Measurements from ENCODE around the gene MYLK. TPM values are rescaled to one million over a fixed set of nuclear protein-coding genes. Genes with fewer than 3 reads are reported as not detected.
"Not testable (repeated sequence)": the region's sequence is repeated elsewhere in the genome, so short reads cannot be mapped to it uniquely, and the experiment has no call there.

MYLK gene
- total and polyA plus RNA-seq, 3 experiments from 2014 or later, result 0.09 to 0.10 TPM; not detected in 1

- H3K4me1 ChIP-seq (ENCODE audit: insufficient read depth, low read length), result no peaks in the 10 kb centered on the region
- no peaks in the 10 kb centered on the region for H3K4me1 Mint-ChIP-seq
- H3K27me3 ChIP-seq (ENCODE audit: insufficient read depth, low read length, poor library complexity, severe bottlenecking), result no peaks in the 10 kb centered on the region
- H3K9me3 Mint-ChIP-seq, result no peaks in the 10 kb centered on the region
- no peak overlapping the region for H3K4me3 Mint-ChIP-seq
- ChIA-PET CTCF (no interaction called here), POLR2A (no interaction called here)
- peaks cover 0 to 9% (median 7%) of the 10 kb centered on the region in 3 donors for H3K36me3 Mint-ChIP-seq
- no peak overlapping the region for H3K27ac Mint-ChIP-seq
- H3K4me3 ChIP-seq (ENCODE audit: low read length), result no peak overlapping the region
- H3K27me3 Mint-ChIP-seq, result peaks cover 0 to 2% of the 10 kb centered on the region in 2 donors
- no peaks in the 10 kb centered on the region for H3K36me3 ChIP-seq (ENCODE audit: insufficient read depth, low read length)
- H3K9me3 ChIP-seq (ENCODE audit: low read length), result no peaks in the 10 kb centered on the region
- no peak overlapping the region for H3K27ac ChIP-seq (ENCODE audit: low read depth, low read length)
- DNase-seq, result no peak
Measured at GRCh38 chr3:123909785-123910184, 25.7 kb upstream of the MYLK start.

GRCh38 chr3:123907720-123908119 lies 23.6 kb upstream of the MYLK start:
- Mint-ChIP-seq H3K9me3 (peaks cover 0 to 2% (median 0%) of the 10 kb centered on the region in 5 donors), H3K4me1 (no peaks in the 10 kb centered on the region), H3K36me3 (peaks cover 0 to 4% (median 0%) of the 10 kb centered on the region in 3 donors), H3K27me3 (peaks cover 0 to 2% of the 10 kb centered on the region in 2 donors), H3K27ac (no peak overlapping the region), H3K4me3 (no peak overlapping the region)
- no peaks in the 10 kb centered on the region for H3K4me1 ChIP-seq (ENCODE audit: insufficient read depth, low read length)
- no peaks in the 10 kb centered on the region for H3K27me3 ChIP-seq (ENCODE audit: insufficient read depth, low read length, poor library complexity, severe bottlenecking)
- H3K36me3 ChIP-seq (ENCODE audit: insufficient read depth, low read length), result no peaks in the 10 kb centered on the region
- H3K9me3 ChIP-seq (ENCODE audit: low read length), result no peaks in the 10 kb centered on the region
- no peak for DNase-seq
- ChIA-PET POLR2A (no interaction called here), CTCF (no interaction called here)
- no peak overlapping the region for H3K4me3 ChIP-seq (ENCODE audit: low read length)
- H3K27ac ChIP-seq (ENCODE audit: low read depth, low read length), result no peak overlapping the region

GRCh38 chr3:123899300-123899865 lies 15.3 kb upstream of the MYLK start:
- Histone ChIP-seq H3K36me3 (ENCODE audit: insufficient read depth, low read length) (no peaks in the 10 kb centered on the region), H3K9me3 (ENCODE audit: low read length) (no peaks in the 10 kb centered on the region), H3K27ac (ENCODE audit: low read depth, low read length) (no peak overlapping the region), H3K4me3 (ENCODE audit: low read length) (no peak overlapping the region), H3K27me3 (ENCODE audit: insufficient read depth, low read length, poor library complexity, severe bottlenecking) (no peaks in the 10 kb centered on the region), H3K4me1 (ENCODE audit: insufficient read depth, low read length) (no peaks in the 10 kb centered on the region)
- CTCF ChIA-PET, result no interaction called here
- no peak overlapping the region for H3K27ac Mint-ChIP-seq
- POLR2A ChIA-PET, result no interaction called here
- H3K9me3 Mint-ChIP-seq, result peaks cover 0 to 2% (median 0%) of the 10 kb centered on the region in 5 donors
- no peaks in the 10 kb centered on the region for H3K4me1 Mint-ChIP-seq
- H3K4me3 Mint-ChIP-seq, result no peak overlapping the region
- H3K36me3 Mint-ChIP-seq, result no peaks in the 10 kb centered on the region
- DNase-seq, result no peak
- peaks cover 5 to 25% of the 10 kb centered on the region in 2 donors for H3K27me3 Mint-ChIP-seq

- H3K4me3 Mint-ChIP-seq, result no peak overlapping the region
- H3K27ac ChIP-seq (ENCODE audit: low read depth, low read length), result no peak overlapping the region
- no peaks in the 10 kb centered on the region for H3K27me3 ChIP-seq (ENCODE audit: insufficient read depth, low read length, poor library complexity, severe bottlenecking)
- H3K9me3 ChIP-seq (ENCODE audit: low read length), result no peaks in the 10 kb centered on the region
- ChIA-PET CTCF (no interaction called here), POLR2A (no interaction called here)
- peaks cover 0 to 11% (median 2%) of the 10 kb centered on the region in 3 donors for H3K36me3 Mint-ChIP-seq
- H3K4me3 ChIP-seq (ENCODE audit: low read length), result no peak overlapping the region
- H3K4me1 Mint-ChIP-seq, result no peaks in the 10 kb centered on the region
- no peaks in the 10 kb centered on the region for H3K4me1 ChIP-seq (ENCODE audit: insufficient read depth, low read length)
- no peak for DNase-seq
- peaks cover 20 to 33% of the 10 kb centered on the region in 2 donors for H3K27me3 Mint-ChIP-seq
- H3K36me3 ChIP-seq (ENCODE audit: insufficient read depth, low read length), result no peaks in the 10 kb centered on the region
- H3K27ac Mint-ChIP-seq, result no peak overlapping the region
- H3K9me3 Mint-ChIP-seq, result peaks cover 8 to 26% (median 10%) of the 10 kb centered on the region in 5 donors
Measured at GRCh38 chr3:123893012-123893411, 8.9 kb upstream of the MYLK start.

GRCh38 chr3:123892195-123892594 lies 8.1 kb upstream of the MYLK start:
- no peaks in the 10 kb centered on the region for H3K4me1 ChIP-seq (ENCODE audit: insufficient read depth, low read length)
- H3K27me3 ChIP-seq (ENCODE audit: insufficient read depth, low read length, poor library complexity, severe bottlenecking), result no peaks in the 10 kb centered on the region
- H3K4me1 Mint-ChIP-seq, result no peaks in the 10 kb centered on the region
- CTCF ChIA-PET, result no interaction called here
- H3K27ac Mint-ChIP-seq, result no peak overlapping the region
- POLR2A ChIA-PET, result no interaction called here
- DNase-seq, result no peak
- no peaks in the 10 kb centered on the region for H3K36me3 ChIP-seq (ENCODE audit: insufficient read depth, low read length)
- H3K9me3 ChIP-seq (ENCODE audit: low read length), result no peaks in the 10 kb centered on the region
- peaks cover 0 to 11% (median 2%) of the 10 kb centered on the region in 3 donors for H3K36me3 Mint-ChIP-seq
- no peak overlapping the region for H3K4me3 ChIP-seq (ENCODE audit: low read length)
- peaks cover 20 to 39% of the 10 kb centered on the region in 2 donors for H3K27me3 Mint-ChIP-seq
- H3K27ac ChIP-seq (ENCODE audit: low read depth, low read length), result no peak overlapping the region
- peaks cover 8 to 26% (median 12%) of the 10 kb centered on the region in 5 donors for H3K9me3 Mint-ChIP-seq
- no peak overlapping the region for H3K4me3 Mint-ChIP-seq

GRCh38 chr3:123890991-123891390 lies 6.9 kb upstream of the MYLK start:
- H3K9me3 ChIP-seq (ENCODE audit: low read length), result not testable (repeated sequence)
- peaks cover 8 to 26% (median 14%) of the 10 kb centered on the region in 5 donors for H3K9me3 Mint-ChIP-seq

GRCh38 chr3:123890162-123890561 lies 6.0 kb upstream of the MYLK start:
- POLR2A ChIA-PET; H3K27ac Mint-ChIP-seq; H3K27ac ChIP-seq (ENCODE audit: low read depth, low read length); CTCF ChIA-PET; DNase-seq; H3K9me3 ChIP-seq (ENCODE audit: low read length); H3K36me3 ChIP-seq (ENCODE audit: insufficient read depth, low read length); H3K27me3 ChIP-seq (ENCODE audit: insufficient read depth, low read length, poor library complexity, severe bottlenecking); H3K4me1 ChIP-seq (ENCODE audit: insufficient read depth, low read length); H3K4me1 Mint-ChIP-seq; H3K4me3 Mint-ChIP-seq; H3K4me3 ChIP-seq (ENCODE audit: low read length): not testable (repeated sequence)
- H3K9me3 Mint-ChIP-seq, result peaks cover 8 to 29% (median 14%) of the 10 kb centered on the region in 5 donors
- peaks cover 28 to 43% of the 10 kb centered on the region in 2 donors for H3K27me3 Mint-ChIP-seq
- peaks cover 0 to 11% (median 2%) of the 10 kb centered on the region in 3 donors for H3K36me3 Mint-ChIP-seq

More at GRCh38 chr3:123890991-123891390, 6.9 kb upstream of the MYLK start:
- H3K27ac ChIP-seq (ENCODE audit: low read depth, low read length); H3K27me3 ChIP-seq (ENCODE audit: insufficient read depth, low read length, poor library complexity, severe bottlenecking); H3K27ac Mint-ChIP-seq; H3K4me3 Mint-ChIP-seq; H3K4me3 ChIP-seq (ENCODE audit: low read length); CTCF ChIA-PET; H3K4me1 ChIP-seq (ENCODE audit: insufficient read depth, low read length); POLR2A ChIA-PET; DNase-seq; H3K4me1 Mint-ChIP-seq; H3K36me3 ChIP-seq (ENCODE audit: insufficient read depth, low read length): not testable (repeated sequence)
- peaks cover 0 to 11% (median 2%) of the 10 kb centered on the region in 3 donors for H3K36me3 Mint-ChIP-seq
- H3K27me3 Mint-ChIP-seq, result peaks cover 25 to 41% of the 10 kb centered on the region in 2 donors

- H3K36me3 Mint-ChIP-seq, result peaks cover 0 to 1% (median 0%) of the 10 kb centered on the region in 3 donors
- Histone ChIP-seq H3K4me3 (ENCODE audit: low read length) (no peak overlapping the region), H3K4me1 (ENCODE audit: insufficient read depth, low read length) (no peaks in the 10 kb centered on the region), H3K27ac (ENCODE audit: low read depth, low read length) (no peak overlapping the region), H3K36me3 (ENCODE audit: insufficient read depth, low read length) (no peaks in the 10 kb centered on the region), H3K9me3 (ENCODE audit: low read length) (no peaks in the 10 kb centered on the region), H3K27me3 (ENCODE audit: insufficient read depth, low read length, poor library complexity, severe bottlenecking) (peaks cover 4% of the 10 kb centered on the region)
- CTCF ChIA-PET, result no interaction called here
- POLR2A ChIA-PET, result no interaction called here
- H3K27me3 Mint-ChIP-seq, result peaks cover 45 to 77% of the 10 kb centered on the region in 2 donors
- peak overlapping the region in 1 of 7 donors; percentile 20 for H3K4me3 Mint-ChIP-seq
- peaks cover 8 to 21% (median 12%) of the 10 kb centered on the region in 3 donors for H3K4me1 Mint-ChIP-seq
- H3K9me3 Mint-ChIP-seq, result peaks cover 0 to 3% (median 2%) of the 10 kb centered on the region in 5 donors
- no peak overlapping the region for H3K27ac Mint-ChIP-seq
- DNase-seq, result no peak
Measured at GRCh38 chr3:123884993-123885392, 861 bp upstream of the MYLK start.
